HG03064 (cell line): ENCODE data around the gene SDHA.

Experiments used
- ATAC-seq: cut with Tn5 transposase; IDR thresholded peaks from one replicate; pipeline ENCODE4 v1.9.1; 2021; ENCODE audit warnings: low read depth; ENCODE audit not compliant: unreplicated experiment

The SDHA gene

DNA sequence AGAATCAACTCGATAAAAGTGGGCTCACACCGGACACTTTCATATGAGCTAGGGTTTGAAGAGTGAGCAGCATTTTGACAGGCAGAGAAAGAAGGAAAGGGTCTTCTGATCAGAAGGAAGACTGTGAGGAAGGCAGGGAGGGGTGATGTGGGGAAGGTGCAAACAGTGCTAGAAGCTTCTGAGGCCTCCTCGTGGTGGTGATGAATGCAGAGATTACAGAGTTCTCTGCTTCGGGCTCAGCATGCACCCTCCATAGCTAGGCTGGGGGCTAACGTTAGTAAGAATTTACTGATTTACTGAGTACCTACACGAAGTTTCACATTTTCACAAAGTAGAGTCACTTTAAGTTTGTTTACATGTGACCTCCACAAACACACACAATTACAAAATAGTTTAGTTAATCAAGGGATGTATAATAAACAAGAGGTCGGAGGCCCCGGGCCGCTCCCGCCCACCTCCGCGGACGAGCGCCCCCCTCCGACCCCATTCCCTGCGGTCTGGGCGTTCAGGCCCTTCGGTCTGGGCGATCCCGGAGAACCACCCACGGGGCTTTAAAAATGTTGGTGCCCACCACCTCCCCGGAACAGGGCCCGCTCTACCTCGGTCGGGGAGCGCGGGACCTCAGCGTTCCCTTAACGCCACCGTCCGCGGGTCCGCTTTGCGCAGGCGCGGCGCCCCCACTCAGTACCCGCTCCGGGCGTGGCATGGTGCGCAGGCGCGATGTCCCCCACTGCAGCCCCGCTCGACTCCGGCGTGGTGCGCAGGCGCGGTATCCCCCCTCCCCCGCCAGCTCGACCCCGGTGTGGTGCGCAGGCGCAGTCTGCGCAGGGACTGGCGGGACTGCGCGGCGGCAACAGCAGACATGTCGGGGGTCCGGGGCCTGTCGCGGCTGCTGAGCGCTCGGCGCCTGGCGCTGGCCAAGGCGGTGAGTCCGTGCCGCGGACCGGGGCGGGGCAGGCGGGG, at the start of gene SDHA, which contains the start of gene CCDC127:
Gene SDHA (plus strand): TSS at position 827 of the 963 bp plus-strand sequence. CDS start 36 bp downstream, at position 863.
Gene CCDC127 (minus strand): TSS at position 660 of the 963 bp plus-strand sequence. CDS start 1,304 bp downstream, outside the sequence.
- ATAC-seq, result peak; percentile 65

- ATAC-seq, result no peak
Observed at GRCh38 chr5:169071-169727, 48.9 kb upstream of the SDHA start.

GRCh38 chr5:169728-170094, 48.4 kb upstream of the SDHA start:
- no peak for ATAC-seq

- ATAC-seq, result no peak
Observed at GRCh38 chr5:170971-171800, 46.9 kb upstream of the SDHA start.

DNA sequence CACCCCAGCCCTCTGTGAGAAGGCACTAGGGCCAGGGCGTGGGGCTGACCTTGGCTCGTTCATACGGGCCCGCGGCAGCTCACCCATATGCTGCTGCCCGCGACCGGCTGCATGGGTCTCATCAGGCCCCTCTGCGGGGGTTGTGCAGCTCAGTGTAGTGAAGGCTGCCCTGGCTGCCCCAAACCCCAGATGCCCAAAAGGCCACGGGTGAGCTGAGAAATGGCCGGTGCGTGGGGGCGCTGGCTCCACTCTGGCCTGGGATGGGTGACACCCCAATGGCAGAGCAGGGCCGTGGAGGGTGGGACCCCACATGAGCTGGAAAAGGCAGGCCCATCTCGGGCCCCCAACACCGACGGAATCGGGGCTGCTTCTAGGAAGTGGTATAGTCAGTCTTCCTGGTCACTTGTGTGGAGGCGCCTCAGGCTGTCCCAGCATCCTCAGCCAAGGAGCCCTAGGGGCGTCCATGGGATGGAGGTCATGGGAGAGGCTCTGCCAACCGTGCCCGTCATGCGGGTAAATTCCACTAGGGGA, 46.3 kb upstream of the SDHA start:
- ATAC-seq, result no peak

- no peak for ATAC-seq
Observed at GRCh38 chr5:172421-172820, 45.7 kb upstream of the SDHA start.

DNA sequence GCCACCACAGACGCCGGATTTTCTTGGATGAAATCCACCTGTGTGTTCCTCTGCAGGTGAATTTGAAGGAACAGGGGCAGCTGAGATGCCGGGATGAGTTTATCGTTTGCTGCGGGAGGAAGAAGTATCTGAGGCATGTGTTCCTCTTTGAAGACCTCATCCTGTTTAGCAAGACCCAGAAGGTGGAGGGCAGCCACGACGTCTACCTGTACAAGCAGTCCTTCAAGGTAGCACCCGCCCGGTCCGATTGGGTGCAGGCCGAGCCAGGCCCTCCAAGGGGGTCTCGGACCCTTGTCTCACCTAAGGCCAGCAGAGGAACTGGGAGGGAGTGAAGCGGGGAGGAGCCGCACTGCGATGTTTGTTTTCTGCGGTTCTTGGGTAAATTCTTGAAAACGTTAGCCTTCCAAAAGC, 45.3 kb upstream of the SDHA start:
- no peak for ATAC-seq

- ATAC-seq, result no peak
Observed at GRCh38 chr5:173392-174290, 44.5 kb upstream of the SDHA start.

- ATAC-seq, result no peak
Observed at GRCh38 chr5:174291-174600, 43.9 kb upstream of the SDHA start.

DNA sequence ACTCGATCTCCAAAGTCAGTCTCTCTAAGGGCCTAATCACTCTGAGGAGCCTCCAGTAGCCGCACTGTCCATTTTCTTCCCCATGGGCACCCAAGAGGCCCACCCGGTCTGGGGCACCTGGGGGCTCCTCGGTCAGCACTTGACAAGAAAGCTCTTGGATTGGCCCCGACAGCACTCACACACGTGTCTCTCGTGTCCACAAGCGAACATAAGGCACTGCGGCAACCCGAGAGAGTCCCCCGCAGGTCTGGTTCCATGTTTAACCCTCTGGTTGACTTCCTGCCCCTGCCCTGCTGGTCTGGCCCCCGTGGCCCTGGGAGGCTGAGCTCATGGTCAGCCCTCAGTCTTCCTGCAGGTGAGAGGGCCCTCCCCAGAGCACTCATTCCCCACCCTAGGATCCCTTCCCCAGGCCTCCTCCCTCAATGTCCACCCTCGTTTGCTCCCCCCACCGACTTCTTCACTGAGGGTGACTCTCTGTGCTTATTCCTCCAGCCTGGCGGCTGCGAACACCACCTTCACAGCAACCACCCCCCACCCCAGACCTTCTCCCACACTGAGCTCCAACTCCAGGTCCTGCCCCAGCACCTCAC, 43.1 kb upstream of the SDHA start:
- ATAC-seq, result no peak

DNA sequence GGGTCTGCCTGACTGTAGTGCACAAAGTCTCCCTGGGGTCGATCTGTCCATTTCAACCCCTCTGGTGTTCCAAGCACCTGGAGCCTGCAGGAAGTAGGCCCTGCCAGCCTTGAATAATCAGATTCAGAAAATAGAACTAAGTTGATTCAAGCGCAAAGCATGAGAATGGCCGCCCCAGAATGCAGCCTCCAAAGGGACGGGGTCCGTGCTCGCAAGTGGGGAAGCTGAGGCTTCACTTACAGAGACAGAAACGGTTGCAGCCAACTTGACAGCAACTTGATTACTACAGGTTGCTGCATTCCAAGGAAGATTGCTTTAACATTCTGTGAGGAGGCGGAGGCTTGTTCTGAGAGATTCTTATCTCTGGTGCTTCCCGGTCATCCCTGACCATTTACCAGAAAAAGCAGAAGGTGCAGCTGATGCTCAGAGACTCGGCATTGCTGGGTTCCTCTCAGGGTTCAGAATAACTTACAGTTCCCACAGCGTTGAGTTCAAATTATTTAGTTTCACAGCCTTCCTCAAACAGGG, 41.8 kb upstream of the SDHA start:
- no peak for ATAC-seq

DNA sequence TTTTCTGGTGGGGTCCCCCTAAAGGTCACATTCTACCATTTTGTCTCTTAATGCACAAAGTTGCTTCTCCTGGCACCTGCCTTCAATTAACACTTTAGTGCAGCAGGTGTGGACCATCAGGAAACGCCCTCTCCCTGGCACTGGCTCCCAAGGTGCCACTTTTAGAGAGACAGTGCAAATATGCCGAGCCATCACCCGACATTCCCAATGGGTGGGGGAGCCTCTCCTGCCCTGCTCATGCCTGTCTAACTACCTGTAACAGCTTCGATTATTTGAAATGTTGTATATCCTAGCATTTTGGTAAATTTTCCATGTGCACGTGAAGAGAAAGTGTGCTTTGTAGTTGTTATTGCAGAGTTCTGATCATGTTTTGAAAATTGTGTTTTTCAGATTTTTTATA, 40.0 kb upstream of the SDHA start:
- ATAC-seq, result no peak

DNA sequence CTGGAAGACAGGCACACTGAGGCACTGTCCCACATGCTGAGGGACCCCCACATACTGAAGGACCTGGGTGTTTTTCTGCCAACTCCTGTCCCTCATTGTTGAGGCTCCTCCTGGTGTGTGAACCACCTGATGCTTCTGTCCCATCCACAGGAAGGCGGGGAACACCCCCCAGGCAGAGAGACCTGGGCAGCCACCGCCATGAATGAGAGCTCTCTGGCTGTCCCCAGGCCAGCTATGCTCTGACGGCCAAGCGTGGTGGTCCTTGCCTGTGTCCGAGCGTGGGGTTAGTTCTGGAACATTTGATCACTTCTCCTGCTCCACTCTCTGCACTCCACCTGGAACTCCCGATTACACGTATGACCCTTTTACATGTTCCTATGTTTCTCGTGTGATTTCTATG, 38.7 kb upstream of the SDHA start:
- ATAC-seq, result no peak

- no peak for ATAC-seq
Observed at GRCh38 chr5:180286-180918, 37.7 kb upstream of the SDHA start.

DNA sequence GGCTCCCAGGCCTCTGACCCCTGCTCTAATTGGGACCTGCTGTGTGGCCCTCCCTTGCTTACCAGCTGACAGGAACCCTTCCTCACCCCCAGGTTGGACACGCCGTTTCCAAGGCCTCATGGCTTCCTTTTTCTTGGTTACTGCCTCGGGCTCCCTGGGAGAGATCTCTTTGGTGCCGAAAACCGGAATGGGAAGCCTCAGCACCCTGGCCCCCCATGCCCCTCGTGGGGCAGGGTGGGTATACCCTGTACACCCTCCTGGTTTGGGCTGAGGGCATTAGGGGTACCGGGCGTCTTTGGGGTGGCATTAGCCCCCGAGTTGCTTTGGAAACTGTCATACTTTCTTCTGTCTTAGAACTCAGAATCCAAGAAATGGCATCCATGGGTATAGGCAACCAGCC, 37.0 kb upstream of the SDHA start:
- no peak for ATAC-seq

- ATAC-seq, result no peak
Observed at GRCh38 chr5:181566-181965, 36.6 kb upstream of the SDHA start.

GRCh38 chr5:182126-182525, 36.0 kb upstream of the SDHA start:
- ATAC-seq, result no peak

GRCh38 chr5:184471-184870, 33.6 kb upstream of the SDHA start:
- ATAC-seq, result no peak
